Activated naive CD4-positive, alpha-beta T cell treated with anti-CD3 and anti-CD28 coated beads, Interleukin-2, amount 50 U/mL, for 72 hours (primary cell): ENCODE results near the gene SNTG2. TPM values are rescaled to one million over a fixed set of nuclear protein-coding genes. Genes with fewer than 3 reads are reported as not detected.
"Not testable (repeated sequence)": the region's sequence is repeated elsewhere in the genome, so short reads cannot be mapped to it uniquely, and the experiment has no call there.

Experiments used
- ATAC-seq, 2 donors: fragments of 150-1000 bp; cut with Tn5 transposase; 2 replicates each; pipeline ENCODE4 v1.10.0; 2021; ENCODE audit warnings: mild to moderate bottlenecking in 2 of 2, moderate library complexity in 2 of 2
- DNase-seq, 2 donors: peaks; one replicate each; pipeline ENCODE4 v3.0.0; 2021 to 2022; ENCODE audit warnings: low spot score in 2 of 2
- H3K27ac Mint-ChIP-seq, 2 donors: one replicate each; pipeline ENCODE4 v1.8.0; 2022; ENCODE audit warnings: mild to moderate bottlenecking in 2 of 2, mixed read lengths in 2 of 2
- H3K36me3 Mint-ChIP-seq, 2 donors: one replicate each; pipeline ENCODE4 v1.8.0; 2022; ENCODE audit warnings: mixed read lengths in 2 of 2
- H3K9me3 Mint-ChIP-seq, 2 donors: one replicate each; pipeline ENCODE4 v1.8.0; 2022; ENCODE audit warnings: mixed read lengths in 2 of 2
- total RNA-seq, 2 donors: library from RNA; stranded (reverse); gene quantifications; one replicate each; pipeline ENCODE4 v1.2.3, GENCODE V29; 2022

SNTG2 gene
- total RNA-seq, 2 donors from 2014 or later, result 0.27 to 2.6 TPM

DNA sequence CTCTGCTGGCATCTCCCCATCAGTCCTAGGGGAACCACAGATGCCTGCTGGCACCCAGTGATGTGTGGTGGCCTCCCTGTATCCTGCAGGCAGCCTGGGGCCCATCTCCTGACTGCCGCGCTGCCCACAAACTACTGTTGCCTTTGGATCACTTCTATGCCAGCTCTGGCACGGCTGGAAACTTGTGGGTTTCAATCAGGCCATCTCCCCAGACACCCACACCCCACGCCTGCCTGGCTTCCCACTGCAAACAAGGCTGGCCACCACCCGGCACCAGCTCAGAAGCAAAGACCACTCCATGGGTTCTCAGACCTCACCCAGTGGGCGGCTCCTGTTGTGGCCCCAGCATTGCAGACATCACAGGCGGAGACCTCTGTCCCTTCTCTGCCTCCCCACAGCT lies 447.5 kb downstream of the SNTG2 start:
- ATAC-seq (no peak), DNase-seq (no peak)
- Mint-ChIP-seq H3K36me3 (peaks cover 0 to 3% of the 10 kb centered on the region in 2 donors), H3K27ac (no peak overlapping the region), H3K9me3 (peaks cover 5 to 6% of the 10 kb centered on the region in 2 donors)

DNA sequence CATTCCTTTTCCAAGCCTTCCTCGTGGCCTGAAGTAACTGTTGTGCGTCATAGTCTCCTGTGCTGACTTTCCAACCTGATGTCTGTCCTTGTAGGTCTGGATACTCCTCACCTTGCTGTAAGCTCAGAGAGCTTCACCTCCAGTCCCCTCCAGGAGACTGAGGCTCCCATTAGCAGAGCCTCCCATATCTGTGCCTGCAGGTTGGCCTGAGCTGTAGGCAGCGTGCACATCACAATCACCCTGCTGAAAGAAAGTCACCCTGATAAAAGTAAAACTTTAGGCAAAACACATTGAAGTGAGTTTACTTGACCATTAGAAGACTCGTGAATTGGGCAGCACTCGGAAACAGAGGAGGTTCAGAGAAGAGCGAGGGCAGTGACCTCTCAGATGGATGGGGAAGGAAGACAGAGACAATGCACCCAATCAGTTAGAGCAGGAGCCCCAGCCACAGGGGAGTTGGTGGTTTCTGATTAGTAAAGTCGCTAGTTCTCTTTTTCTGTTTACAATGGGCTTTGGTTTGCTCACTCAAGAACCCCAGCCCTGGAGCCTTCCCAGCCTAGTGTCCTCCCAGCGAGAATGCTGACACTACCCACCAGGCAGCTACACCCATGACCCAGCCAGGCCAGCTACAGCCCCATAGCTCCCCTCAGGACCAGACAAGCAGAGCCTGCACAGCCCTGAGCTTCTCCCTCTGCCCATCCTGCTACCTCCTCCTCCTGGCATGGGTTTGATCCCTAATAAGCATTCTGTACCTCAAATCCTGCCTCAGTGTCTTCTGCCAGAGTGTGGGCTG lies 450.5 kb downstream of the SNTG2 start:
- ATAC-seq (no peak), DNase-seq (no peak)
- peaks cover 12 to 15% of the 10 kb centered on the region in 2 donors for H3K9me3 Mint-ChIP-seq
- no peak overlapping the region for H3K27ac Mint-ChIP-seq
- peaks cover 0 to 4% of the 10 kb centered on the region in 2 donors for H3K36me3 Mint-ChIP-seq

DNA sequence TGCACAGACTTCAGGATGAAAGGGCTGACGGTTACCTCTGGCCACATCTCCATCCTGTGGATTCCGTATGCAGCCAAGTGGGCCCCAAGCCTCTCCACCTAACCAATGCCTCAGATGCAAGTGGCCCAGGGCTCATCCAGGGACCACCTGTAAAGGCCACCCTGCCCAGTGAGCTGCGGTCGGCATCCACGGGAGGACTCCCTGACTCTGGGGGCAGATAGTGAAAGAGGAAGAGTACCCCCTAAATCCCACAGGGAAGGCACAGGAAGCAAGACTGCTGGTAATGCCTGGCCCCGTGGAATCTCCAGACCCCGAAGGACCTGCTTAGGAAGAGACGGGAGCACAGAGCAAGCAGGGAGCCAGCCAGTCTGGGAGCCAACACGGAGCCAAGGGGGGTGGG lies 451.4 kb downstream of the SNTG2 start:
- Mint-ChIP-seq H3K27ac (no peak overlapping the region), H3K9me3 (peaks cover 12 to 15% of the 10 kb centered on the region in 2 donors), H3K36me3 (peaks cover 0 to 4% of the 10 kb centered on the region in 2 donors)
- no peak for ATAC-seq
- DNase-seq, result no peak

DNA sequence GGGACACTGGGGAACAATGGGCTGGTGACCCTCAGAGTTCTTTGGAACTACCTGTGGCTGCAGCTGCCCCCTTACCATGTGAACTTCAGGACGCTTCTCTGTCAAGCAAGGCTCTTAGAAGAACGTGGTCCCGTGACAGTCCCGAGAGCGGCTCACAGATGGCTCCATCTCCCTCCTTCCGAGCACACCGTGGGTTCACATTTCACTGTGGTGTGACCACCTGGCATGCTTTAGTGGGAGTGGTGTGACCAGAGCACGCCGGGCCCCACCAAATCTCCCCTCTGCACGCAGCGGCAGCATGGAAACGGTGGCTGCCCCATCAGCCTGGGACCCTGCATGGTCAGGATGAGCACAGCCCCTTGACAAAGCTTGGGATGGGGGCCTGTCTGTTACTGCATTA lies 452.9 kb downstream of the SNTG2 start:
- Mint-ChIP-seq H3K9me3 (peaks cover 12 to 15% of the 10 kb centered on the region in 2 donors), H3K27ac (no peak overlapping the region), H3K36me3 (peaks cover 0 to 4% of the 10 kb centered on the region in 2 donors)
- no peak for ATAC-seq
- no peak for DNase-seq

GRCh38 chr2:1405124-1405523 lies 454.5 kb downstream of the SNTG2 start:
- Mint-ChIP-seq H3K27ac (no peak overlapping the region), H3K36me3 (peaks cover 0 to 4% of the 10 kb centered on the region in 2 donors), H3K9me3 (peaks cover 12 to 15% of the 10 kb centered on the region in 2 donors)
- no peak for DNase-seq
- no peak for ATAC-seq

DNA sequence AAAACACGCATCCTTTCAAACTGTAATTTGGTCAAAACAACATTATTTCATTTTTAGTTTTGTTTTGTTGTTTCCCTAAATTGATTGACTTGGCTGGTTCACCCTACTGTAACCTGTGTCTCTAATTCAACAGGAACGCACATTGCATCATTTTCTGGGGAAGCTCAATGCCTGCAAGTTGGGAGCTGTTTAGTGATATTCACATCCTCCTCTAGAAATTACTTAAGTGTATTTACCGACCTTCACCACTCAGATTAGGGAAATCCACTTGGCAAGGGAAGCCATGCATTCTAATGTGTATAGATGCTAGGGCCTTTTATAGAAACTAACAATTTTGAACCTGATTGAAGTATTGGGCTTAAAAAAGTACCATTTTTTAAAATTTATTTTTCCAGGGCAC lies 455.3 kb downstream of the SNTG2 start:
- peaks cover 12 to 15% of the 10 kb centered on the region in 2 donors for H3K9me3 Mint-ChIP-seq
- ATAC-seq (no peak), DNase-seq (no peak)
- H3K27ac Mint-ChIP-seq, result no peak overlapping the region
- peaks cover 0 to 4% of the 10 kb centered on the region in 2 donors for H3K36me3 Mint-ChIP-seq

- ATAC-seq (no peak), DNase-seq (no peak)
- H3K27ac Mint-ChIP-seq, result no peak overlapping the region
- H3K9me3 Mint-ChIP-seq, result peaks cover 12 to 15% of the 10 kb centered on the region in 2 donors
- peaks cover 0 to 4% of the 10 kb centered on the region in 2 donors for H3K36me3 Mint-ChIP-seq
Measured at GRCh38 chr2:1406434-1406833, 455.8 kb downstream of the SNTG2 start.

GRCh38 chr2:1407950-1408675 lies 457.5 kb downstream of the SNTG2 start:
- H3K36me3 Mint-ChIP-seq, result peaks cover 0 to 2% of the 10 kb centered on the region in 2 donors
- ATAC-seq (no peak), DNase-seq (no peak)
- H3K9me3 Mint-ChIP-seq, result peaks cover 8 to 10% of the 10 kb centered on the region in 2 donors
- no peak overlapping the region for H3K27ac Mint-ChIP-seq

DNA sequence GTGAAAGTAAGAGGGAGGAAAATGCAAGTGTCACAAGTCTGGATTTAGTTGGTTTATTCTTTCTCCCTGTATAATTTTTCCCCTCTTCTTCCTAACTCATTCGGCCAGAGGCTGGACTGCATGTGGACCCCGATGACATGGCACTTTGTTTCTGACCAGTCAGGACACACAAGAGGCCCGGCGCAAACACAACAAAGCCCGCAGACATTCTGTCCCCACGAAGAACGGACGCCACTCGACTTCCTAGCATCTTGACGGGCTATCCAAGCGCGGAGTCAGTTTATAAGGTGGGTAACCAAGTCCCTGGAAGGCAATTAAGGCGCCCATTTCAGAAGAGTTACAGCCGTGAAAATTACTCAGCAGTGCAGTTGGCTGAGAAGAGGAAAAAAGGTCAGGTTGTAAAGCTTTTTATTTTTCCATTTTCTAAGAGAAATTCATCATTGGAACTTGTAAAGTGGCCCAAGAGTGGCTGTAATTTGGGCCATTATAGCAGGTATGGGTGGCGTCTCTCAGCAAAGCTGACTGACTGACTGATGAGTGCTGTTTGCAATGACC lies 462.6 kb downstream of the SNTG2 start, which contains the start of gene TPO:
TPO (plus strand) TSS at position 308 of the 555 bp plus-strand sequence. CDS start 946 bp downstream, outside the sequence.
- ATAC-seq (no peak), DNase-seq (no peak)
- Mint-ChIP-seq H3K9me3 (no peaks in the 10 kb centered on the region), H3K27ac (peak within 1 kb of the TSS in 1 of 2 donors; percentile 9), H3K36me3 (no peaks in the 10 kb centered on the region)

GRCh38 chr2:1414121-1414520 lies 463.5 kb downstream of the SNTG2 start:
- H3K36me3 Mint-ChIP-seq, result no peaks in the 10 kb centered on the region
- peak overlapping the region in 1 of 2 donors; percentile 9 for H3K27ac Mint-ChIP-seq
- DNase-seq (no peak), ATAC-seq (no peak)
- no peaks in the 10 kb centered on the region for H3K9me3 Mint-ChIP-seq

DNA sequence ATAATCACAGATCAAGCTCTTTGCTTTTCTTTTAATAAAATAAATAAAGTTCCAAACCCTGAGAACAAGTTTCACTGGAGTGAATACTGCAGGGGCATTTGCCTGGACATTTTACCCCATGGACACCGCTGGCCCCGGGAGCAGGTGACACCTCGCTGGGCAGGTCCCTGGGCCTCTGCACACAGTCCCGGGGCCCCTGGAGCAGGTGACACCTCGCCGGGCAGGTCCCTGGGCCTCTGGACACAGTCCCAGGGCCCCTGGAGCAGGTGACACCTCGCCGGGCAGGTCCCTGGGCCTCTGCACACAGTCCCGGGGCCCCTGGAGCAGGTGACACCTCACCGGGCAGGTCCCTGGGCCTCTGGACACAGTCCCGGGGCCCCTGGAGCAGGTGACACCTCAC lies 464.3 kb downstream of the SNTG2 start:
- H3K27ac Mint-ChIP-seq, result not testable (repeated sequence)

DNA sequence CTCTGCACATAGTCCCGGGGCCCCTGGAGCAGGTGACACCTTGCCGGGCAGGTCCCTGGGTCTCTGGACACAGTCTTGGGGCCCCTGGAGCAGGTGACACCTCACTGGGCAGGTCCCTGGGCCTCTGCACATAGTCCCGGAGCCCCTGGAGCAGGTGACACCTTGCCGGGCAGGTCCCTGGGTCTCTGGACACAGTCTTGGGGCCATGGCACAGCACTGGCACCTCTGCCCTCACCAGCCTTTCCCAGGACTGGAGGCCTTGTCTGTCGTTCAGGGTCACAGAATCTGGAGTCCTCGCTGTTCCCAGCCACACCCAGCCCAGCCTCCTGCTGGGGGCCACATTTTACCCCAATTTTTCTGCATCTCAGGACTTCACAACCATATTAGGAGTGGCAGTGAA lies 464.9 kb downstream of the SNTG2 start:
- Mint-ChIP-seq H3K27ac (no peak overlapping the region), H3K9me3 (no peaks in the 10 kb centered on the region), H3K36me3 (no peaks in the 10 kb centered on the region)
- ATAC-seq (no peak), DNase-seq (no peak)

More for the DNA sequence above, 464.3 kb downstream of the SNTG2 start:
- not testable (repeated sequence) for ATAC-seq, H3K36me3 Mint-ChIP-seq, H3K9me3 Mint-ChIP-seq, DNase-seq
